D721Med (cell line): ENCODE data around the gene STX5.

ENCODE experiments used
- DNase-seq: peaks from one replicate; pipeline ENCODE4 v3.0.0; 2011; ENCODE audit warnings: low spot score; ENCODE audit not compliant: insufficient read length
- FAIRE-seq: peaks from 2 replicates; lab custom pipeline; 2011; peaks lifted over from hg19 to GRCh38; lab: Jason Lieb, UNC
- TF ChIP-seq, protein P1 (sequence below): IDR thresholded peaks from 2 replicates; pipeline ENCODE4 v1.5.1; 2012; ENCODE audit warnings: mild to moderate bottlenecking, control low read depth; ENCODE audit not compliant: insufficient read depth; ENCODE audit errors: missing control alignments

Gene STX5

GRCh38 chr11:62831520-62832335, at the start of gene STX5:
TSS of gene STX5 (minus strand) at chr11:62832051. CDS start at chr11:62831243, 808 bp downstream.
- DNase-seq: peak; percentile 96
- no peak for FAIRE-seq
- TF ChIP-seq, protein P1, sequence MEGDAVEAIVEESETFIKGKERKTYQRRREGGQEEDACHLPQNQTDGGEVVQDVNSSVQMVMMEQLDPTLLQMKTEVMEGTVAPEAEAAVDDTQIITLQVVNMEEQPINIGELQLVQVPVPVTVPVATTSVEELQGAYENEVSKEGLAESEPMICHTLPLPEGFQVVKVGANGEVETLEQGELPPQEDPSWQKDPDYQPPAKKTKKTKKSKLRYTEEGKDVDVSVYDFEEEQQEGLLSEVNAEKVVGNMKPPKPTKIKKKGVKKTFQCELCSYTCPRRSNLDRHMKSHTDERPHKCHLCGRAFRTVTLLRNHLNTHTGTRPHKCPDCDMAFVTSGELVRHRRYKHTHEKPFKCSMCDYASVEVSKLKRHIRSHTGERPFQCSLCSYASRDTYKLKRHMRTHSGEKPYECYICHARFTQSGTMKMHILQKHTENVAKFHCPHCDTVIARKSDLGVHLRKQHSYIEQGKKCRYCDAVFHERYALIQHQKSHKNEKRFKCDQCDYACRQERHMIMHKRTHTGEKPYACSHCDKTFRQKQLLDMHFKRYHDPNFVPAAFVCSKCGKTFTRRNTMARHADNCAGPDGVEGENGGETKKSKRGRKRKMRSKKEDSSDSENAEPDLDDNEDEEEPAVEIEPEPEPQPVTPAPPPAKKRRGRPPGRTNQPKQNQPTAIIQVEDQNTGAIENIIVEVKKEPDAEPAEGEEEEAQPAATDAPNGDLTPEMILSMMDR: no peak

- FAIRE-seq (no peak), DNase-seq (peak; percentile 76)
- TF ChIP-seq, protein P1: peak; percentile 72
These were observed 49.1 kb upstream of the STX5 start, which contains the start of gene SLC3A2 for GRCh38 chr11:62880803-62881578. TSS of gene SLC3A2 (plus strand) at chr11:62880896. CDS start at chr11:62881024, 128 bp downstream.

DNA sequence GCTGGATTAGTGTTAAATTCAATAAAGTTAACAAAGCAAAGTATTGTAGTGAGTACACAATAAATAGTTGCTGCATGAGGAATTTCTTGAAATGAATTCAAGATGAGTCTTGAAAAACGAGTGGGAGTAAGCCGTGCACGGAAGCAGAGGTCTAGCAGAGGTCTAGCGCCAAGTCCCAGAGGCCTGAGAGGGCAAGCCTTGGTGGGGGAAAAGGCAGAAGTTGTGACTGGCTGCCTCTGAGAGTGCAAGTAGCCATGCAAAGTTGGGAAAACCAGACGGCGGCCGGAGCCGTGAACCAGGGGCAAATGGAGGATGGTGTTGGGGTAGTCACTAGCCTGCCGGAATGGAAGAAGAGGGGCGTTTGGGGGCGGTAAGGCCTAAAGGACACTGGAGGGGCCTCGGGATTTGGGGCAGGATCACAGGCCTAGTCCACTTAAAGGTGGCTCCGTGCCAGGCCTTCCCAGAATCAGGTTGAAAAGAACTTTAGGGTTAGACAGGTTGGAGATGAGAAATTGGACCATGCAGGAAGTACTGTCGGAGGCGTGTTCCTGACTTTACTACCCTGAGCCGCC, 48.5 kb upstream of the STX5 start:
- FAIRE-seq: no peak
- TF ChIP-seq, protein P1: no peak
- DNase-seq: no peak

DNA sequence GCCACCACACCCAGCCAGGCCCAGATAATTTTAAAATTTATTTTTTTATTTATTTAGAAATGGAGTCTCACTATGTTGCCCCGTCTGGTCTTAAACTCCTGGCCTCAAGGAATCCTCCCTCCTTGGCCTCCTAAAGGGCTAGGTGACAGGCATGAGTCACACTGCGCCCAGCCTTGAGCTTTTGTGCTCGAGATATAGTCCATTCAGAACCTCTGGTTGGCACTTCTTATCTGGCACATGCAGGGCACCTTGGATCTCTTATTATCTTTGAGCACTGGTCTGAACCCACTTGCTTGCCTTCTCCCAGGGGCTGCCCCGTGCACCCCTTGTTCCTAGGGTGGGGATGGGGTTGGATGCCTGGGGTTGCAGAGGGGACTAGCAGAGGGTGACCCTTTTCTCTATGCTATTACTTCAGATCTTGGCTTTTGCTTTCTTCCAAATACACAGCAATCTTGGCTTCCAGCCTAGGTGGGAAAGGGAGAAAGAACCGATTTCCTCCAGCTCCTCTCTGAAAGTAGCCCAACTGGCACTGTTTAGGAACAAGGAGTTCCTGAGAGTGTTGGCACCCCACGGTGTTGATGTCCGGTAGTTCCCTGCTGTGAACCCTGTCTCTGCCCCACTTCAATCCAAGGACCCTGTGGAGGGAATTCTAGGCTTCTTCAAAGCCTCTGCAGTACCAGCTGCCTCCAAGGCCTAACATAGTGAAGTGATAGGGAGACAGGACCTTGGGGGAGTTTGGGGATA, 47.6 kb upstream of the STX5 start:
- FAIRE-seq (no peak), DNase-seq (no peak)
- TF ChIP-seq, protein P1: no peak

- FAIRE-seq (no peak), DNase-seq (no peak)
- TF ChIP-seq, protein P1: no peak
These were observed 44.9 kb upstream of the STX5 start for GRCh38 chr11:62876712-62877111.

- DNase-seq: no peak
These were observed 44.0 kb upstream of the STX5 start for GRCh38 chr11:62875698-62876478.

More at GRCh38 chr11:62875698-62876478, 44.0 kb upstream of the STX5 start:
- TF ChIP-seq, protein P1: peak; percentile 32
- FAIRE-seq: no peak
